ENCODE measurements around the gene LRRC7.

The LRRC7 gene

DNA sequence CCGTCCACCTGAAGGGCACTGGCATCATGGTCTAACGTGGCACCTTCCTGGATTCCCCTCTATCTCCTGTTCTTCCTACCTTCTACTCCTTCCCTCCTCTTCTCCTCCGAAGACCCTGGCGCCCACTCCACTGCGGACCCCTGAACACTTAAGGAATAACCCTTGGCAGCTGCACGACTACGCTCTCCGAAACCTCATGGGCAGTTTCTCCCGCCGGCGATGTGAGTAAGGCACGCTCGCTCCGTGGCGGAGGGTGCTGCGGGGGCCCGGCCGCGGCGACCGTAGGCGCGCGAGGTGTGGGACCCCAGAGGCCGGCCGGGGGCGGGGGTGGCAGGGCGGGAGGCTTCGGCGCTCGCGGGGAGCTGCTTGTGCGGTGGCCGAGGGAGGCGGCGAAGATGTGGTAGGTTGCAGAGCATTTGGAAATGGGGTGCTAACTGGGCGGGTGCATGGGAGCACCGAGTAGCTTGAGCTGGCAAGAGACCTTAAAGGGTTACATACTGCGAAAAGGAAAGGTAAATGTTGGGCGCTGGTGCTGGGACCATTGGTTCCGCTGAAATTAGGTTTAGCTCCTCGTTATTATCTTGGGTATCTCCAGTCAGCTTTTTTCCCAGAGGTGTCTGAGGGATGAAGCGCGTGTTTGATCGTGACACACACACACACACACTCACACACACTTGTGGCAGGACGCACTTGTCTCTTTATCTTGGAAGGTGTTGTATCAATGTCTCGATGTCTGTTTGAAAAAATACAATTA lies 876 bp downstream of the LRRC7 start:
- peak; percentile 45 to 64 for DNase-seq
- TF ChIP-seq POLR2A (IDR thresholded peaks at IDR 0.05; ENCODE audit: low read length) = no peak
- no peak for TF ChIP-seq GATA1 (IDR thresholded peaks at IDR 0.05; ENCODE audit: low read depth, low read length)

DNA sequence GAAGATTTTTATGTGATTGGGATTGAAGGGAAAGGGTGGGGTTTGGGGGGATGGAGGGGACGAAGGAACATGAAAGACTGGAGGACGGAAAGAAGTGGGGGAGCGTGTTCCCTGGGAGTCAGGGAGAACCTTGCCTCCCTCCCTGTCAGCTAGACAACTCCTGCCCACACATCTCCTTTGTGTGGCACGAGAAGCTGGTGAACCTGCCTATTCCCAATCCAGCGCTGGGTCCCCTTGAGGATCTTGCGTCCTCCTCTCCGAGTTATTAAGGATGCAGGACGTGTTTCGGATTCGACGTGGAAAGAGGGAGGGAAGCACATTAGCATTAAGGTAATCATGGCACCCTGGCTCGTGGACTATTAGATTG lies 1.4 kb downstream of the LRRC7 start:
- TF ChIP-seq GATA1 (IDR thresholded peaks at IDR 0.05; ENCODE audit: low read depth, low read length) (no peak), POLR2A (IDR thresholded peaks at IDR 0.05; ENCODE audit: low read length) (no peak)
- no peak for DNase-seq

DNA sequence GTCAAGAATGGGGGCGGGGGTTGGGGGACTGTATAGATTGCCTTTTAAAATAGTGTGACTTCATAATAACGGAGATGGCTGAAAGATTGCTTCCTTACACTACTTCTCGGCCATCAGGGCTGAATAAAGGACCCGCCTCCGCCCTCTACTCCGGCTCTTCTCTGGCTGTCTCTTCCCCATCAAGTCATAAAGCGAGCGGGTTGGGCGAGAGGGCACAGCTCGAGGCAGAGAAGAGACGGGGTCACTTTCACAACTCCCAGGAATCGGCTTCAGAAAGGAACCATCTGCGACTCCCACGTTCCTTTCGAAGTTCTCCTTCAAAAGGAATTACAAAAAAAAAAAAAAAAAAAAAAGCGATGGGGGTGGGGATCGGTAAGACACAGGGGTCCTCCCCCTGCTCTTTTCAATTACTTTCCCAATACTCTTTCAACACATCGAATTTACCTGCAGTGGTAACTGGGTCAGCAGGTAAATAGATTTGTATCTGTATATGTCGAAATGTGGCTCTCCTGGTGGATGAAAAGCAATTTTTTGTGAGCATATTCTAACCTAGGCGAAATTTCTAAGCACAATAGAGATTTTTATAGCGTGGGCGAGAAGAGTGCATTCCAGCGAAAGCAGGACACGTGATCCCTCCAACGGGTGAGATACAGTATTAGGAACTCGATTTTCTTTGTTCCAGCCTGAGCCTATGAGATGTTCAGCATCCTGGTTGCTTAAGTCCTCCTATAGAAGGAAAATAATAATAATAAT lies 2.0 kb downstream of the LRRC7 start:
- TF ChIP-seq POLR2A (IDR thresholded peaks at IDR 0.05; ENCODE audit: low read length) (no peak), GATA1 (IDR thresholded peaks at IDR 0.05; ENCODE audit: low read depth, low read length) (no peak)
- peak; percentile 29 to 39 for DNase-seq

DNA sequence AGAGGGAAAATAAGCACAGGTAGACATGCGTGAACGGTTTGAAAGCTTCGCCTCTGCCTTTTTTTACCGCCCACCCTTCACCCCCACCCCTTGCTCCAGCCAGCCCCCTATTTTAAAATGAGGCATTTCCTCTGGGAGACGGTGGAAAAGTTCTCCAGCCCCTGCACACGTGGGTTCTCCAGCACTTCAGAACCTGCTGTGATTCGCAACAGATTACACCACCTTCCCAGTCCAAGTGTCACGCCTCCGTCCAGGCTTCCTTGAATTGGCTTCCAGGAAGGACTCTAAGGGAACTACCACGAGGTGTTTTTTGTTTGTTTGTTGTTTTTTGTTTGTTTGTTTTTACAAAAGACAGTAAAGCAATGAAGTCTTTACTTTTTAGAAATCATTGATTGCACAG lies 2.6 kb downstream of the LRRC7 start:
- TF ChIP-seq GATA1 (IDR thresholded peaks at IDR 0.05; ENCODE audit: low read depth, low read length) = no peak
- no peak for TF ChIP-seq POLR2A (IDR thresholded peaks at IDR 0.05; ENCODE audit: low read length)
- DNase-seq = no peak

DNA sequence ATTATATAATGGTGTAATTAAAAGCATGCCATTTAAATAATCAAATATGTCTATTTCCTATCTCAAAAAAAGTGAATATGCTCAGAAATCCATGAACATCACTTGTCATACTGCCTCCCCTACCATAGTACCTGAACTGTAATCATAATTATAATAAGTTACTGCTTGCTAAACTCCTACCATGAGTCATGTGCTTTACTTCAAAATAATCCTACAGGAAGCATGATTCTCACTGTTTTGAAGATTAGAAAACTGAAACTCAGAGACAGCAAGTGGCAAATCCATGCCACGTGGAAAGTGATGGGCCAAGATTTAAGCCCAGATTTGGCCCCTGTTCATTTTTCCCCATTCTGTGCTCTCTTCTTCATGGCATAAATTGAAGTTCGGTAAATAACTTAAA lies 5.2 kb downstream of the LRRC7 start:
- DNase-seq = no peak
- TF ChIP-seq POLR2A (IDR thresholded peaks at IDR 0.05; ENCODE audit: low read length) = no peak
- TF ChIP-seq GATA1 (IDR thresholded peaks at IDR 0.05; ENCODE audit: low read depth, low read length) = no peak

DNA sequence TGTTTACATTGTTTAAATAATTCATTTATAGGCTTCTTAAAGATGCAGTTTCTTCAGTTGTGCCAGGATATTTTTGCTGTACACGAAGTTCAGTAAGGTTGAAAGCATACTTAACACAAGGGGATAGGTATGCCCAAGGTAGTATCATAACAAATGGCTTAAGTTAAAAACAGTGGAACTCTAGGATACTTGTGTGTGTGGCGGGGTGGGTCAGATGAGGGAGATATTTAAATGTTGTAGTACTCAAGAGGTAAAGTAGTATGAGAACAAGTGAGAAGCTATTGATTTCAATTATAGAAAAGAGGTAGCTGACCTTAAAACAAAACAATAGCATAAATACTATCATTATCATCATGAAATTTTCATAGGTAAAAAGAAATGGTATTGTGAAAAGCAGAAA lies 6.2 kb downstream of the LRRC7 start:
- DNase-seq = no peak
- TF ChIP-seq POLR2A (IDR thresholded peaks at IDR 0.05; ENCODE audit: low read length) (no peak), GATA1 (IDR thresholded peaks at IDR 0.05; ENCODE audit: low read depth, low read length) (no peak)

DNA sequence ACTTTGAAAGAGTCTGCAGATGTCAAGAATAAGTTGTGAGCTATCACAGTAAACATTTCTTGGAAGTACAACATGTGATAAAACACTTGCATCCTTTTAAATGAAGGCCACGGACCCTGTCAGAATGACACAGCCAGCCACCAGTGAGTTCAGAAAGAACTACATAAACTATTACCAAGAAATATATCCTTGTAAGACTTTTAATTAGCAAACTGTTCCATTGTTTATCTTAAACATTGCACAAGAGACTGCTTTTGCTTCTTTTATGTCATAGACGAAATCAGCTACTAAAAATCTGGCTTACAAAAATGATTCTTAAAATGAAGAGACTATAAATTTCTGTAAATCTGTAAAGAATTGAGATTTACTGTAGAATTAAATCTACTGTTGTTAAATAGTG lies 17.9 kb downstream of the LRRC7 start:
- no peak for DNase-seq
- no peak for TF ChIP-seq GATA1 (IDR thresholded peaks at IDR 0.05; ENCODE audit: low read depth, low read length)
- no peak for TF ChIP-seq POLR2A (IDR thresholded peaks at IDR 0.05; ENCODE audit: low read length)

DNA sequence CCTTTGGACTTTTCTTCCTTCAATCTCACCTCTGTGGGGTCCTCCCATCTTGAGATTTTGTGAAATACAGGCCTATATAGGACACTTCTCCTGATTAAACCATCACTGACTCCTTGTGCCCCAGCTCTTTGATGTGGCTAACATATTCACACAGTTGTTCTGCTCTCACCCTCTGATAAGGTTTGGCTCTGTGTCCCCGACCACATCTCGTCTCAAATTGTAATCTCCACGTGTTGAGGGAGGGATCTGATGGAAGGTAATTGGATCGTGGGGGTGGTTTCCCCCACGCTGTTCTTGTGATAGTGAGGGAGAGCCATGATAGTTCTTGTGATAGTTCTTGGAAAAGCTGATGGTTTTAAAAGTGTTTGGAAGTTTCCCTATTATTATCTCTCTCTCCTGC lies 19.7 kb downstream of the LRRC7 start:
- DNase-seq = peak in 1 of 2 experiments; percentile 3
- TF ChIP-seq GATA1 (IDR thresholded peaks at IDR 0.05; ENCODE audit: low read depth, low read length) (no peak), POLR2A (IDR thresholded peaks at IDR 0.05; ENCODE audit: low read length) (no peak)

DNA sequence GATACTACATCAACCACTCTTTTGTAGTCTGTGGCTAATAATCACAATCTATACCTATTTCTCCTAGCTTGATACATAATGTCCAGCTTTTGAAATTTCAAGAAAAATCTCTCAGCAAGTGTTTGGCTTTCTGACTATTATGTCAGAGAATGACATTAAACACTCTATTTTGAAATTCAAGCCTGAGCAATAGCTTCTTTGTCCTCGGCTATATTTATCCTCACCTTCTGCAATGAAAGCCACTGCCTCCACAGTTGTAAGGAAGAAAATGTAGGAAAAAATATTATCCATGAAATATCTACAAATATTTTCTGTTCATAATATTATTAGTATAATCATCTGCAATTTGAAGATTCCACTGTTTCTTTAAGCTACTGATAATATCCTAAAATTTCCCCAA lies 22.1 kb downstream of the LRRC7 start:
- DNase-seq = no peak
- TF ChIP-seq GATA1 (IDR thresholded peaks at IDR 0.05; ENCODE audit: low read depth, low read length) = no peak
- TF ChIP-seq POLR2A (IDR thresholded peaks at IDR 0.05; ENCODE audit: low read length) = no peak

DNA sequence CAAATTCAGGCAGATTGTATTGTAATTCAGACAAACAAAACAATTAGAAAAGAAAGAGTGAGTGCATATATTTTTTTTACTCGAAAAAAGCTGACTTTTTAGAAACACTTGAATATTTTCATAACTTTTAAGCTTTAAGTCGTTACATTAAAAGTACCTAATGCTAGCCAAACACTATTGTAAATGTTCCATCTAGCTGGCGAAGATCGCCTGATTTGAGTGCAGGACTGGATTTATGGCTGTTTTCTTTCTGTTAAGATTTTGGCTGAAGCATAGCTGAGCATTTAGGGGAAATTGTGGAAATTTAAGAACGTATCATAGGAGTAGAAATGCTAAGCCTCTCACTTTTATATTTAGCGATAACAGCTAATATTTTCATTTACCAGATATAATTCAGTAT lies 24.6 kb downstream of the LRRC7 start:
- DNase-seq = no peak
- no peak for TF ChIP-seq POLR2A (IDR thresholded peaks at IDR 0.05; ENCODE audit: low read length)
- TF ChIP-seq GATA1 (IDR thresholded peaks at IDR 0.05; ENCODE audit: low read depth, low read length) = no peak

DNA sequence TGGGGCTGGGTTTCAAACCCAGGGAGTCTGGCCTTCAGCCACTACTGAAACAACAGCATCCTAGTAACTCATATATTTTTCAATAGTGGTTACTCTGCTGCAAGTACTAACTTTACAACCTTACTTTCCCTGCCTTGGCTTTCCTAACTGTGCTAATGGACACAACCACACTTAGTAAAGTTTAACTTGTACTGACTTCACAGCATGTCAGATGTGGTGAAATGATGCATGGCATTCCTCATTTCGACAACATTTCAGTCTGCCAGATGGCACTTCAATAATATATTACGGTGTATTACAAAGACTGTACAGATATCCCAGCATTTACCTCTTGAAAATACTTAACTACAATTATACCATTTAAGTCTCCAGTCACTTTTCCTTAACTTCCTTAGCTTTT lies 27.8 kb downstream of the LRRC7 start:
- no peak for DNase-seq
- TF ChIP-seq GATA1 (IDR thresholded peaks at IDR 0.05; ENCODE audit: low read depth, low read length) (no peak), POLR2A (IDR thresholded peaks at IDR 0.05; ENCODE audit: low read length) (no peak)

DNA sequence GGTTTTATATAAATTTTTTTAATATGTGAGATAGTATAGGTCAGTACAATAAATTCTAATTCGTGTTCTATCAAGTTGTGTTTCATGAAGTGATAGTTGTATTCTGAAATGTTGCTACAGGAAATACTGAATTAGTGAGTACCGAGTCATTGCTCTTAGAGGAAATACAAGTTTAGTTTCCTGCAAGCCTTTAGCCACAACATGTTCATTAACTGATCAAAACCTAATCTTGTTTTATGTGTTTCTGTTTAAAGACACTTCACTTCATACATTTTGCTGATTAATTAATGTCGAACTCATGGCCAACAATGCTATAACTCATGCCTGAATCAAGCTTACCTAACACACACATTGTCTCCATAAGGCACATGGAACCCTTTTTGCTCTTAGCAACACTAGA lies 43.6 kb downstream of the LRRC7 start:
- no peak for TF ChIP-seq GATA1 (IDR thresholded peaks at IDR 0.05; ENCODE audit: low read depth, low read length)
- no peak for TF ChIP-seq POLR2A (IDR thresholded peaks at IDR 0.05; ENCODE audit: low read length)
- DNase-seq = no peak

DNA sequence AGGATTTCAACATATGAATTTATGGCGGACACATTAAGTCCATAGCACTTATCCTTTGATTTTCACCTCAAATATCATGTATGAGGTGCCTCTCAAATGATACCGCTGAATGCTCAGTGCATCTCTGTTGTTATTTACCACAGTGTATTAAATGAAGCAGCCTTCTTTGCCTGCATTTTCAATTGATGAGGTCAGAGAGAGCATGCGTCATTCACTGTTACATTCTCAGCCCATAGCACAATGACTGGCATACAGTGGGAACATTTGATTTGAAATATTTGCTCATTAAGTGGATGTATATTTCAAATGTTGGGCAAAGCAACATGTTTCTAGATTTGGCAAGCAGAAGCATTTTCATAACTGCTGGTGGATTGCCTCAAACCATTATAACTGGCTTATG lies 45.7 kb downstream of the LRRC7 start:
- TF ChIP-seq POLR2A (IDR thresholded peaks at IDR 0.05; ENCODE audit: low read length) (no peak), GATA1 (IDR thresholded peaks at IDR 0.05; ENCODE audit: low read depth, low read length) (no peak)
- DNase-seq = no peak

DNA sequence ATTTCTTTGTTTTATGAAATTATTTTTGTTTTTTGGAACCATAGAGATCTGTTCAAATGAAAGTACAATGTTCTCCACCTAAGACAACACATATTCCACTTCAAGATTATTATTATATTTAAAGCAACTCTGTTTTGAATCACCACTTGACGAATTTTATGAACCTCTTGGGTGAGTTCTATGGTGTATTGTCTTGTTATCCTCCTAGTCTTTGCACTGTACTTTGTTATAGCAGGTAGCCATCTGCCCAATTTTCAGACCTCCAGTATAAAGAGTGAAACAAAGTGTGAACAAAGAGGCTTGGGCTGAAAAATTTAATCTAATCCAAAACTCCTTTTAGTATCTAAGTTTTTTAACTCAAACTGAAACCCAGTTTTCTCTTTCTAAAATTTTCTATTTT lies 71.0 kb downstream of the LRRC7 start:
- DNase-seq = no peak
- TF ChIP-seq POLR2A (IDR thresholded peaks at IDR 0.05; ENCODE audit: low read length) (no peak), GATA1 (IDR thresholded peaks at IDR 0.05; ENCODE audit: low read depth, low read length) (no peak)

DNA sequence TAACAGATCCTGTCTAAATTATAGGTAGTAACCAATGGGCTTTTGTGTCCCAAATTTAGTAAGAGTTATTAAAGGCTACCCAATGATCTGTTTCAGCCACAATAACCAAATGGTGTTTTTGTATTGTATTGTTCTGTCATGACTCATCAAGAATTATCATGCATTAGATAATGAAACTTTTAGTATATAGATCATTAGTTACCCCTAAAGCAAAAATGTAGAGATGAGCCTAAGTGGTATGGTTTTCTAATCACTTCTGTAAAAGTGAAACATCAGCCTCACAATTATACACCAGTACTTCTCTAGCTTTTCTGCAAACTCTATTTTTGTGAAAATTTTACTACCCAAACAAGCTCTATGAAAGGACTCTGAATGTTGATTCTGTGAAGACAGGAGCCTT lies 71.4 kb downstream of the LRRC7 start:
- no peak for TF ChIP-seq GATA1 (IDR thresholded peaks at IDR 0.05; ENCODE audit: low read depth, low read length)
- no peak for TF ChIP-seq POLR2A (IDR thresholded peaks at IDR 0.05; ENCODE audit: low read length)
- no peak for DNase-seq

Measured in erythroblast (primary cell).